Measurements from ENCODE around the gene IRF8. TPM values are rescaled to one million over a fixed set of nuclear protein-coding genes. Genes with fewer than 3 reads are reported as not detected.

Gene IRF8
- total RNA-seq, 1 experiment from 2014 or later = 0.19 TPM

- CTCF ChIA-PET = no interaction called here
- Histone ChIP-seq H3K36me3 (ENCODE audit: insufficient read depth, low read length, poor library complexity, severe bottlenecking) (no peaks in the 10 kb centered on the region), H3K9me3 (ENCODE audit: low read depth, low read length, poor library complexity, severe bottlenecking) (no peaks in the 10 kb centered on the region), H3K27me3 (replicated peaks; ENCODE audit: insufficient read depth, low read depth, low read length, poor library complexity) (peaks cover 36% of the 10 kb centered on the region), H3K4me1 (ENCODE audit: insufficient read depth, low read length, poor library complexity, severe bottlenecking) (no peaks in the 10 kb centered on the region), H3K4me3 (ENCODE audit: low read depth, low read length, poor library complexity, severe bottlenecking) (no peak overlapping the region), H3K27ac (ENCODE audit: low read depth, low read length, poor library complexity, severe bottlenecking) (no peak overlapping the region)
- no TSS peak for BruUV-seq (replicated peaks)
- intact Hi-C loops (cut with micrococcal nuclease; ENCODE audit: unreplicated experiment) = no loop called here
- POLR2A ChIA-PET (ENCODE audit: low non-redundant PET) = no interaction called here
- no peak for TF ChIP-seq CTCF (conservative IDR thresholded peaks at IDR 0.05; ENCODE audit: low read depth, low read length)
- no peak for TF ChIP-seq EZH2 (IDR thresholded peaks at IDR 0.05; ENCODE audit: borderline replicate concordance, low read depth, low read length, poor library complexity, severe bottlenecking)
- DNase-seq (ENCODE audit: low spot score) = no peak
Measured at GRCh38 chr16:85944572-85945423, 45.8 kb downstream of the IRF8 start.

- no peaks in the 10 kb centered on the region for H3K4me1 ChIP-seq (ENCODE audit: insufficient read depth, low read length, poor library complexity, severe bottlenecking)
- no peak overlapping the region for H3K27ac ChIP-seq (ENCODE audit: low read depth, low read length, poor library complexity, severe bottlenecking)
- H3K27me3 ChIP-seq (replicated peaks; ENCODE audit: insufficient read depth, low read depth, low read length, poor library complexity) = peaks cover 41% of the 10 kb centered on the region
- no peaks in the 10 kb centered on the region for H3K9me3 ChIP-seq (ENCODE audit: low read depth, low read length, poor library complexity, severe bottlenecking)
- DNase-seq (ENCODE audit: low spot score) = no peak
- intact Hi-C loops (cut with micrococcal nuclease; ENCODE audit: unreplicated experiment) = no loop called here
- POLR2A ChIA-PET (ENCODE audit: low non-redundant PET) = no interaction called here
- CTCF ChIA-PET = no interaction called here
- BruUV-seq (replicated peaks) = no TSS peak
- H3K36me3 ChIP-seq (ENCODE audit: insufficient read depth, low read length, poor library complexity, severe bottlenecking) = no peaks in the 10 kb centered on the region
- TF ChIP-seq EZH2 (IDR thresholded peaks at IDR 0.05; ENCODE audit: borderline replicate concordance, low read depth, low read length, poor library complexity, severe bottlenecking) = no peak
- TF ChIP-seq CTCF (conservative IDR thresholded peaks at IDR 0.05; ENCODE audit: low read depth, low read length) = no peak
- H3K4me3 ChIP-seq (ENCODE audit: low read depth, low read length, poor library complexity, severe bottlenecking) = no peak overlapping the region
Measured at GRCh38 chr16:85945424-85945751, 46.4 kb downstream of the IRF8 start.

GRCh38 chr16:85946541-85947124 lies 47.7 kb downstream of the IRF8 start:
- intact Hi-C loops (cut with micrococcal nuclease; ENCODE audit: unreplicated experiment) = no loop called here

More at GRCh38 chr16:85946541-85947124, 47.7 kb downstream of the IRF8 start:
- POLR2A ChIA-PET (ENCODE audit: low non-redundant PET) = no interaction called here
- H3K27ac ChIP-seq (ENCODE audit: low read depth, low read length, poor library complexity, severe bottlenecking) = no peak overlapping the region
- no peak overlapping the region for H3K4me3 ChIP-seq (ENCODE audit: low read depth, low read length, poor library complexity, severe bottlenecking)
- H3K9me3 ChIP-seq (ENCODE audit: low read depth, low read length, poor library complexity, severe bottlenecking) = no peaks in the 10 kb centered on the region
- no peaks in the 10 kb centered on the region for H3K36me3 ChIP-seq (ENCODE audit: insufficient read depth, low read length, poor library complexity, severe bottlenecking)
- peaks cover 42% of the 10 kb centered on the region for H3K27me3 ChIP-seq (replicated peaks; ENCODE audit: insufficient read depth, low read depth, low read length, poor library complexity)
- CTCF ChIA-PET = no interaction called here
- no peaks in the 10 kb centered on the region for H3K4me1 ChIP-seq (ENCODE audit: insufficient read depth, low read length, poor library complexity, severe bottlenecking)
- no TSS peak for BruUV-seq (replicated peaks)
- TF ChIP-seq EZH2 (IDR thresholded peaks at IDR 0.05; ENCODE audit: borderline replicate concordance, low read depth, low read length, poor library complexity, severe bottlenecking) (no peak), CTCF (conservative IDR thresholded peaks at IDR 0.05; ENCODE audit: low read depth, low read length) (no peak)
- DNase-seq (ENCODE audit: low spot score) = no peak

All from A673 (cell line).